Thyroid gland (tissue), 4 donors: ENCODE measurements around the gene TATDN2. TPM values are rescaled to one million over a fixed set of nuclear protein-coding genes. Genes with fewer than 3 reads are reported as not detected.

Experiments used
- DNase-seq, 2 donors: peaks; one replicate each; pipeline ENCODE4 v3.0.0-alpha.2; 2019
- H3K27ac ChIP-seq, 3 donors: fragments of 200-600 bp; sonication (generic); 1 replicate in 2 of 3; 2 replicates in 1 of 3; pipeline ENCODE4 v1.5.1; 2016 to 2019; ENCODE audit warnings: mild to moderate bottlenecking in 1 of 3, moderate library complexity in 1 of 3
- H3K27me3 ChIP-seq: fragments of 200-600 bp; sonication (generic); one replicate; pipeline ENCODE4 v1.5.1; 2019
- H3K36me3 ChIP-seq, 2 donors: fragments of 200-600 bp; sonication (generic); one replicate each; pipeline ENCODE4 v1.5.1; 2016 to 2019
- H3K4me1 ChIP-seq, 2 donors: fragments of 200-600 bp; sonication (generic); one replicate each; pipeline ENCODE4 v1.5.1; 2017 to 2019
- H3K4me3 ChIP-seq, 3 donors: fragments of 200-600 bp; sonication (generic); replicated peaks in 1 of 3; 1 replicate in 2 of 3; 2 replicates in 1 of 3; pipeline ENCODE4 v1.5.1; 2016; ENCODE audit warnings: mild to moderate bottlenecking in 1 of 3
- H3K9me3 ChIP-seq: fragments of 200-600 bp; sonication (generic); one replicate; pipeline ENCODE4 v1.5.1; 2017
- CTCF ChIP-seq, 6 experiments: fragments of 200-600 bp in 3 of 6; fragments of 450-650 bp in 3 of 6; sonication (generic) in 3 of 6; IDR thresholded peaks; one replicate each; pipeline ENCODE4 v1.5.1; 2016 to 2019; ENCODE audit warnings: antibody characterized with exemption in 6 of 6, mild to moderate bottlenecking in 2 of 6, inconsistent platforms in 1 of 6, moderate library complexity in 1 of 6
- POLR2A ChIP-seq, 2 donors: fragments of 450-650 bp; IDR thresholded peaks; one replicate each; pipeline ENCODE4 v1.6.1; 2017; ENCODE audit warnings: antibody characterized with exemption in 2 of 2, mild to moderate bottlenecking in 2 of 2, moderate library complexity in 1 of 2
- WGBS, 2 donors: methylation state at CpG; one replicate each; pipeline ENCODE4 v1.1.5; 2017; 5-methylcytosine and 5-hydroxymethylcytosine counted together
- intact Hi-C: fragments of 100-400 bp; cut with DNase I; formaldehyde crosslinking; loops from one replicate; pipeline ENCODE4 v1.15.1; 2023
- total RNA-seq, 4 donors: library from RNA; depleted of rRNA; stranded (reverse); fragments of >200 nt; gene quantifications; one replicate each; pipeline ENCODE4 v1.2.3, GENCODE V29; 2016

The TATDN2 gene
- total RNA-seq, 4 donors from 2014 or later = 21.4 to 37.1 (median 30.1) TPM

- no peaks in the 10 kb centered on the region for H3K9me3 ChIP-seq
- WGBS, 2 donors = 91 to 95% methylated on average over 6 of the region's 6 CpGs
- H3K27ac ChIP-seq = no peak overlapping the region
- no peak for TF ChIP-seq POLR2A (IDR thresholded peaks at IDR 0.05)
- TF ChIP-seq CTCF (IDR thresholded peaks at IDR 0.05) = no peak
- intact Hi-C loops = no loop called here
- H3K4me1 ChIP-seq = peaks cover 2 to 9% of the 10 kb centered on the region in 2 donors
- no peak for DNase-seq
- H3K27me3 ChIP-seq = no peaks in the 10 kb centered on the region
- H3K36me3 ChIP-seq = peaks cover 0 to 3% of the 10 kb centered on the region in 2 donors
- H3K4me3 ChIP-seq = no peak overlapping the region
Measured at GRCh38 chr3:10245081-10245712, 3.1 kb upstream of the TATDN2 start.

GRCh38 chr3:10247679-10248183, 528 bp upstream of the TATDN2 start:
- intact Hi-C loops = no loop called here
- WGBS, 2 donors = 33 to 44% methylated on average over 14 of the region's 14 CpGs
- peaks cover 0 to under 1% of the 10 kb centered on the region in 2 donors for H3K36me3 ChIP-seq
- H3K4me1 ChIP-seq = peaks cover 15 to 17% of the 10 kb centered on the region in 2 donors
- H3K4me3 ChIP-seq = peak overlapping the region in 2 of 3 donors; percentile 57 to 87
- no peaks in the 10 kb centered on the region for H3K27me3 ChIP-seq
- no peak for DNase-seq
- H3K9me3 ChIP-seq = no peaks in the 10 kb centered on the region
- H3K27ac ChIP-seq = peak overlapping the region in 1 of 3 donors; percentile 31
- no peak for TF ChIP-seq POLR2A (IDR thresholded peaks at IDR 0.05)
- no peak for TF ChIP-seq CTCF (IDR thresholded peaks at IDR 0.05)

- H3K9me3 ChIP-seq = no peaks in the 10 kb centered on the region
- H3K4me3 ChIP-seq = peak overlapping the region; percentile 57 to 87 (median 63)
- H3K4me1 ChIP-seq = peaks cover 15 to 17% of the 10 kb centered on the region in 2 donors
- peak overlapping the region; percentile 37 to 81 (median 43) for H3K27ac ChIP-seq
- peak; percentile 27 to 29 for DNase-seq
- intact Hi-C loops = no loop called here
- 9 to 12% methylated on average over 7 to 15 of the region's 32 CpGs for WGBS, 2 donors
- no peaks in the 10 kb centered on the region for H3K27me3 ChIP-seq
- peaks cover 0 to 5% of the 10 kb centered on the region in 2 donors for H3K36me3 ChIP-seq
- TF ChIP-seq POLR2A (IDR thresholded peaks at IDR 0.05) (no peak), CTCF (IDR thresholded peaks at IDR 0.05) (no peak)
Measured at GRCh38 chr3:10248984-10249748, 907 bp downstream of the TATDN2 start.

GRCh38 chr3:10249833-10250232, 1.6 kb downstream of the TATDN2 start:
- peaks cover 0 to 5% of the 10 kb centered on the region in 2 donors for H3K36me3 ChIP-seq
- DNase-seq = no peak
- WGBS, 2 donors = 28 to 37% methylated on average over 3 of the region's 3 CpGs
- H3K4me3 ChIP-seq = peak overlapping the region in 2 of 3 donors; percentile 57 to 63
- H3K9me3 ChIP-seq = no peaks in the 10 kb centered on the region
- intact Hi-C loops = no loop called here
- peak overlapping the region; percentile 1 to 81 (median 43) for H3K27ac ChIP-seq
- H3K4me1 ChIP-seq = peaks cover 15 to 17% of the 10 kb centered on the region in 2 donors
- H3K27me3 ChIP-seq = no peaks in the 10 kb centered on the region
- TF ChIP-seq CTCF (IDR thresholded peaks at IDR 0.05) (no peak), POLR2A (IDR thresholded peaks at IDR 0.05) (no peak)
